DMS 273 (cell line): Measurements from ENCODE around the gene APCDD1L.
"Not testable (repeated sequence)": the region's sequence is repeated elsewhere in the genome, so short reads cannot be mapped to it uniquely, and the experiment has no call there.

Experiments
- DNase-seq: peaks from one replicate; lab custom pipeline; 2025; ENCODE audit not compliant: unreplicated experiment; lab: John Stamatoyannopoulos, UW

APCDD1L gene

DNA sequence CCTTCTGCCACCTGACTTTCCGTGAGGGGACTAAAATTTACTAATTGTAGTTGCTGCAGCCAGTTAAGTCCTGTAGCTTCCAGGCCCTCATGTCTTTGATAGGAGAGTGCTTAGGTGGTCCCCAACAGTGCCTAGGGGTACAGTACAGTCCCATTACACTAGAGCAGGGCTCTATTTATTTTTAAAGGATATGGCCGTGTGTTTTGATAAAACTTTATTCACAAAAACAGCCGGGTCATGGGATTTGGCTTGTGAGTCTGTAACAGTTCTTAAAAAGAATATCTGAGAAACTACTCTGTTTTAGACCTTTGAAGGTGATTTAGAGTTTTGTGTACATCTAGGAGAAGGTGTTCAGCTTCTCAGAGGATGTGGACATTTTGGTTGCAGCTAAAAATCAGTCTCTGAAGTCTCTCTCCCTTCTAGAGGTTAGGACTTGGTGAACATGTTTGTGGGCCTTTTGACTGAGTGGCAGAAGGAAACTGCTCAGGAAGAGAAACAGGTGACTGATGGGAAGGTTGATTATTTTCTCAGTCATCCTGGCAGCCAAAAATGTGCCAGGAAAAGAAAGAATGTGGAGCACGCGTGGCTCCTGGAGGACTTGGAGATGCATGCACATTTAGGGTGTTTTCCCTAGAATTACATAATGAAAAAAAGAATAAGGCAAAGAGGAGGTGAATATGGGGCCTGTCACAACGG, 68.8 kb downstream of the APCDD1L start:
- DNase-seq = no peak

DNA sequence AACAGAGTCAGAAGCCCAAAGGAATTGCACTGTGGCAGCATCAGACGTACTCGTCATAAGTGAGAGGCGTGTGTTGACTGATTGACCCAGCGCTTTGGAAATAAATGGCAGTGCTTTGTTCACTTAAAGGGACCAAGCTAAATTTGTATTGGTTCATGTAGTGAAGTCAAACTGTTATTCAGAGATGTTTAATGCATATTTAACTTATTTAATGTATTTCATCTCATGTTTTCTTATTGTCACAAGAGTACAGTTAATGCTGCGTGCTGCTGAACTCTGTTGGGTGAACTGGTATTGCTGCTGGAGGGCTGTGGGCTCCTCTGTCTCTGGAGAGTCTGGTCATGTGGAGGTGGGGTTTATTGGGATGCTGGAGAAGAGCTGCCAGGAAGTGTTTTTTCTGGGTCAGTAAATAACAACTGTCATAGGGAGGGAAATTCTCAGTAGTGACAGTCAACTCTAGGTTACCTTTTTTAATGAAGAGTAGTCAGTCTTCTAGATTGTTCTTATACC, 70.4 kb downstream of the APCDD1L start:
- DNase-seq = no peak

DNA sequence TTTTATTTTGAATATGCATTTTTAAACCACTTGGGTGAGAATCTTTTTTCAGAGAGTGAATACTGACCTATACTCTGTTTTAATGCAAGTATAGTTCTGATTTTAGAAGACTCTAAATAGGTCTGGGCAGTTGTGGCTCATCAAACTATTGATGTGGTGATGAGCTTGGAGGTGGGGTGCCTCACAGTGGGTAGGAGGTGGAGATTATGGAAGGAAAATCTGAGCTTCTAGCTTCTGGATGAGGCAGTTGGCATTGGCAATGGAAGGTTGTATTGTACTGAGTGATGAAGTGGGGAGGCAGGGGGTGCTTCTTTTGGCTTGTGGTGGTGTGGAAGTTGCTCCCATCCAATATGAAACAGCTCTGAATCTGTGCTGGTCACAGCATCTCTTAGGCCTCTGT, 73.5 kb downstream of the APCDD1L start:
- DNase-seq = no peak

DNA sequence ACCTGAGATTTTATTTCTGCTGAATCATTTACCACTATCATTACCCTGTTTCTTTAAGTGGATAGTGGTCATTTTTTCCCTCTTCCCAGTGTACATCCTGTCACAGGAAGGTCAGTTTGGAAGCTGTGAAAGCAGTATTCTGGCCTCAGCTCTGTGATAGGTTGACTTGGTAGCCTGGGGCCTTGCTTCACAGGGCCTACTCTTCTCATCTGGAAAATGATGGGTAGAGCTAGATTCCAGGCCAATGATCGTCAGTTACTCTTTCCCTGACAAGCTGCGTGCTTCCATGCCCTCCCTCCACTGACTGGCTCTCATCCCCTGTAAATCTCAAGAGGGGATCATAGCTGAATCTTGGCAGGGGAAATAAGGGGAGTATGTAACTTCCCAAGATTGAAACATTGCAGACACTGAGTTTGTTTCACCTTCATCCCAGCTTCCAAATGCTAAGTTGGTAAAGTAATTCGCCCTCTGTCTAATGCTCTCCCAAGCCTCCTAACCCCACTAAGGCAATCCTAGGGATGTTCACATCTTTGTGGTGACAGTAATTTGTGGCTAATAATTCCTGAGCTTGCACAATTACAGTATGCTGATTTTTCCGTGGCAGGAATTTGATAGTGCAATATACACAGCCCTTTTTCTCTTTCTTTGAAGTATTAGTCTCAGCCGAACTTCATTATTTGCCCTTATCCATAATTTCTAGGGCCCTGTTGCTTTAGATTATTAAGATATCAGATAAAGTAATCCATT, 75.0 kb downstream of the APCDD1L start:
- DNase-seq = no peak

DNA sequence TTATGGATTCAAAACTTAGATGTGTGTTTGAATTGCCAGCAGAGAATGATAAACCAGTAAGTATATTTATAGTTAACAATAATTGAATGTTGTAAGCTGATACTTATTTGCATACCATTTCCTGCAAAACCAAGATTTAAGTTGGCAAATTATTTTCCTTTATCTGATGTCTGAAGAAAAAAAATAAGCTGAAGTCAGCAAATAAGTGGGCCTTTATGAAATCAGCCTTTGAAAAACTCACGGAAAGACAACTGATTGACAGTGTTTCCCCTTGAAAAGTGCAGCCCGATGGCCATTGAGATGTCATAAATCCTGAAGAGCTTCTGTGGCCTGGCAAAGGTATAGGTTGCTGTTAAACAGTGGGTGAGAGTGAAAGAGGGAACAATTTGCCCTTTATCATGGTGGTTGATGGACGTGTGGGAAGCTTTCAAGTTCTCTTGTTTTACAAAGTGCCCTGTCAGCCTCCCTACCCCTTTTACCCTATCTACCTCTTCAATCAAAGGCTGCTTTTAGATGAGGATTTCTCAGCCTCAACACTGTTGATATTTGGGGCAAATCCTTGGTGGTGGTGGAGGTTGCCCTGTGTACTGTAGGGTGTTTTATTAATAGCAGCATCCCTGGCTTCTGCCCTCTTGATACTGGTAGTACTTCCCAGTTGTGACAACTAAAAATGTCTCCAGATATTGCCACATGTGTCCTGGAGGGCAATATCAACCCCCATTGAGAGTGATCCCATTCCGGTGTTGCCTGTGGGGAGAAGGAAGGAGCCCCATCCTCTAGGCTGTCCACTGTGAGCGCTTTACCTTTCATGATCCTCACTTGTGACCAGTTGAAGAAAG, 76.0 kb downstream of the APCDD1L start:
- no peak for DNase-seq

DNA sequence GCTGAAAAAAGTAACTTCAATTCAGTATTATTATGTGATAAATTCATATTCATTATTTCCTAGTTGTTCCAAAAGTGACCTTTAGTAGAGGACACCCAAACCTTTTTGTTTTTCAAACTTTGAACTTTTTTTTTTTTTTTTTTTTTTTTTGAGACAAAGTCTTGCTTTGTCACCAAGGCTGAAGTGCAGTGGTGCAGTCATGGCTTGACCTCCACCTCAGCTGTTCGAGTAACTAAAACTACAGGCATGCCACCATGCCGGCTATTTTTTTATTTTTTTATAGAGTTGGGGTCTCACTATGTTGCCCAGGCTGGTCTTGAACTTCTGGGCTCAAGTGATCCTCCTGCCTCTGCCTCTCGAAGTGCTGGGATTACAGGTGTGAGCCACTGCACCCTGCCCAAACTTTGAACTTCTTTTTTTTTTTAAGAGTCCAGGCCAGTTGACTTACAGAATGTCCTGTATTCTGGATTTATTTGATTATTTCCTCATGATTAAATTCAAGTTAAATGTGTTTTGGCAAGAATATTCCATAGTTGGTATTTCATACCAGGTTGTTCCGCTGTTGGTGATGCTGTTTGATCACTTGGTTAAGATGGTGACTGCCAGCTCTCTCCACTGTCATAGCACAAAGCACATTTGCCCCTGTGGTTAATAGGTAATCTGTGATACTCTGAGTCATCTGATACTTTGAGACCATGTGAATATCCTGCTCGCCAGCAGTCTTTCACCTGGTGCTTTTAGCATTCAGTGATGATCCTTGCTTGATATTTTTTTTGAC, 78.1 kb downstream of the APCDD1L start:
- DNase-seq = no peak

DNA sequence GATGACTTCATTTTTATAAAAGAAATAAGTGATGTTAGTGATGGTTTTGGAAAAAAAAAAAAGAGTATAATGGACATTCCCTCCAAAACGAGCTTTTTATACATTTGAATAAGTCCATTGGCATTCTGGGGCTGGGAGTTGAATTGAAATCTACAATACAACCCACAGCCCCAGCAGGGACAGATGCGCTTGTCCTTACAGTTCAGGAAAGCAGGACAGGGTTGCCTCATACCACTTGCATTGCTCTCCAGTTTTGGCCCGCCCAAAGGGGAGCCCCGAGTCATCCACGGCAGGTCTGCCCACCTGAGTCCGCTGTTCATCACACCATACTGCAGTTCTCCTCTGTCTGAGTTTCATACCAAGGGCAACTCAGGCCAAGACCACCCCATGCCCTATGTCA, 80.0 kb downstream of the APCDD1L start:
- no peak for DNase-seq

DNA sequence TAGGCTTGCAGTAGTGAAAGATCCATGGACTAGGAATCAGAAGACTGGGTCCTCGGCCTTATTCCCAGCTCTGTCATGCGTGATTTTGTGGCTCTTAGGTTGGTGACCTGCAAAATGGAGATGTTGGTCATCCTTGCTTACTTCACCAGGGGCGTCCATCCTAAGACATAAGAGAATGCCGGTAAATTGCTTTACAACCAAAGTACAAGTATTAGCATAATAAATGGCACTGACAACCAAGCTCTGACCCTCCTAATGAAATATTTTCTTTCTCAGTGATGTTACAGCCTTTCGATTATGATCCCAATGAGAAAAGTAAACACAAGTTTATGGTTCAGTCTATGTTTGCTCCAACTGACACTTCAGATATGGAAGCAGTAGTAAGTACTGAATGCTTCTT, 80.9 kb downstream of the APCDD1L start:
- no peak for DNase-seq

DNA sequence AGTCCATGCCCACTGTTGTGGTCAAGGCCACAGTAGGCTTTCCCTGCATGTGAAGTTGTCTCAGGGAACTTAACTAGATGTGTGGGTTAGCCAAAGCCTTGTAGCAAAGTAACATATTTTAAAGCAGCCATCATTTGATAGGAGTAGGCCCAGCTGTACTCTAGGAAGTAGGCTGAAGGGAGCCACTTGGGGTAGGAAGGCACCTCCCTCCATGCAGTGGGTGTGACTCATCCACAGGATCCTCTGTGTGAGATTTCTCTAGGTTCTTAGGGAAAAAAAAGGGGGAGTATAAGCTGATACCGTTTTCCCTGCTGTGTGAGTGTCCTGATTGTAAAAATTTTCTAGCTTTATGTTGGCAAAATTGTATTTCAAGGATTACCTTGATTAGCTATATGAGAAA, 81.4 kb downstream of the APCDD1L start:
- DNase-seq = no peak

DNA sequence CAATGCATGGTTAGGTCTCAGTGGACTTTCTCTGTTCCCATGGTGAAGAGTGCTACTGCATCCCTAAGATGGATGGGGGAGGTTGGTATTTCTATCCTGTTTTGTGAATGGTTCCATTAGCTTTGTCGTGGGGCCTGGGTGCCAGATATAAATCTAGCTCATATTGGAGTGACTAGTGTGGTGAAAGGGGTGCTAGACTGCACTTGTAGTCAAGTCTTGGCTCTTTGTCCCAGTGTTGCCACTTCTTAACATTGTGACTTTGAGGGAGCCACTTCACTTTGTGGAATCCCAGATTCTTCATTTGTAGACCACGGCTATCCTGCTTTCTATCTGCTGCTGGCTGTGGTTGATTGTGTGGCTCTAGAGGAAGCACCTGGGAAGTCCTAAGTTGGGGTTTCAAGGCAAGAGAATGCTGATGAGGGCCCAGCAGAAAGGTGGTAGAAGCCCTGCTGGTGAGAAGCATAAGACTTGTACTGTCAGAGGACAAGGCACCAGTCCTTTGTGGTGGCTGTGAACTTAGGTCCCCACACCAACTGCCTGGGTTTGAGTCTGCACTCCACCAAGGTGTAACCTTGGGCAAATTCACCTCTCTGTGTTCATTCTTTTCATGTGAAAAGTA, 82.1 kb downstream of the APCDD1L start:
- no peak for DNase-seq

DNA sequence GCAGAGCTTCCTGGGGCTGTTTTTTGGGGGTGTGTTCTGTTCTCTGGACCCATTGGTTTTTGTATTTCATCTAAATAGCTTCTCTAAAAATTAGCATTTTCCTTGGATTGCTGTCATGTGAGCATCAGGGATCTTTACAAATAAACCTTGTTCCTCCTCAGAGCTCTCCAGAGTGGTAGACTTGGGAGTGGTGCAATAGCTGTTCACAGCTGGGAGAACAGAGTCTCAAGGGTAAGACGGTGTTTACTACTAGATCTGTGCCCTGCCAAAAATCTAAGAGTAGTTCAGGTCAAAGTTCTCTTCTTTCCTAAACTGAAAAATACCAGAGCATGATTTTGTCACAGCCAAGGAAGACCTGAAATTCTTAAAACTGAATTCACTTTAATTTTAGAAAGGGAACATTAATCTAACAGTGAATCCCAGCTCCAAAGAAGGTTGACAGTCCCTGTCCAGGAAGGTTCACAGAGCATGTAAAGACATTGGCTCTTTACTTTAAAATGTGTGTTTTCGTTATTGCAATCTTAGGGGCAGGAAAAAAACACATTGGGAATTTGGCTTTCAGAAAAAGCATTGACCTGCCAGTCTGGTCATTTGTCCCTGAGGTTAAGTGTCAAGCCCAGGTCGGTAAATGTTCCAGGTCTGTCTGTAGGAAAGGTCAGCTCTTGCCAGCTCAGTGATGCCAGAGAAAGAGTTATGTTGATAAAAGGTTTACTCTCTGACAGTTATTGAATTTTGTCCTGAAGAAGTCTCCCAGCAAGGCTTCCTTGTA, 82.8 kb downstream of the APCDD1L start:
- DNase-seq = no peak

DNA sequence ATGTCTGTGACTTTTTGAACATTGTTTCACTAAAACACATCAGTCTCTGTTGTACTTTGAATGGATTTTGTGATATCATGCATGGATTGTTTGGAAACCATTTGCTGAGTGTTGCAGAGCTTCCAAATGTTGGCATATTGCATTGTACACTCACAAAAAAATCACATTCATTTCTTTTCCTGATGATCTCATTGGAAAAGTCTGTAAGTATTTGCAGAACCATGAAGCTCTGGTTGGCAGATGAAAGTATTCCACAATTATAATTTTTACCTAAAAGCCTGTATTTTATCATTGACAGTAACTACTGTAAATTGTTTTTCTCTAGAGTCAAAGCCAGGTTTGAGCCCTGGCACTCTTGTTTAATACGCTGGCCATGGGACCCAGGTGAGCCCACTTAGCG, 84.1 kb downstream of the APCDD1L start:
- DNase-seq = no peak

DNA sequence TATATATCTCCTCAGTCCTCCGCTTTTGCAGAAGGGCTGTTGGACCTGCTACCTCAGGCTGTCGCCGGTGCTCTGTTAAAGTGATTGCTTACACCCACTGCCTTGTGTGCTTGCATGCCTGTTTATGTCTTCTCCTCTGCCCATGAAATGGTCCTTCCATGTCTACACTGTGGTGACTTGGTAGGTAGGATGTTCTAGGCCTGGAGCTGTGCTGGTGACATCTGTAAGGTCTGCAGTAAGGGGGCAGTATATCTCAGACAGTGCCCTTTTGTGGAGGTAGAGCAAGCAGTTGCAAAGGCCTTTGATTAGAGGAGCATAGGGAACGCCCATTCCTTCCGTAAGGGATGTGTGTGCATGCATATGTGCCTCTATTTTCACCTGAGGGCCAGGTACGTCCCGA, 85.9 kb downstream of the APCDD1L start:
- no peak for DNase-seq

DNA sequence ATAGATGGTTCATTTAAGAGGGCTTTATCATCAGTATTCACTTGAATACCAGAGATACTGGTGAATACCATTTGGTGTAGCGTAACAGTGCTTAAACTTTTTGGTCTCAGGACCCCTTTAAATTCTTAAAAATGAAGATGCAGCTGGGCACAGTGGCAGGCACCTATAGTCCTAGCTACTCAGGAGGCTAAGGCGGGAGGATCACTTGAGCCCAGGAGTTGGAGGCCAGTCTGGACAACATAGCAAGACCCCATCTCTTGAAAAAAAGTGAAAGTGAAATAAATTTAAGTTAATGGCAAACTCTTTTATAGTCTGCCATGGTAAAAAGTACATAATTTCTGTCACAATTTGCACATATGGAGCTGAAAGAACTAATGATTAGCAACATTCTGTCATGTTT, 86.8 kb downstream of the APCDD1L start:
- DNase-seq = no peak

DNA sequence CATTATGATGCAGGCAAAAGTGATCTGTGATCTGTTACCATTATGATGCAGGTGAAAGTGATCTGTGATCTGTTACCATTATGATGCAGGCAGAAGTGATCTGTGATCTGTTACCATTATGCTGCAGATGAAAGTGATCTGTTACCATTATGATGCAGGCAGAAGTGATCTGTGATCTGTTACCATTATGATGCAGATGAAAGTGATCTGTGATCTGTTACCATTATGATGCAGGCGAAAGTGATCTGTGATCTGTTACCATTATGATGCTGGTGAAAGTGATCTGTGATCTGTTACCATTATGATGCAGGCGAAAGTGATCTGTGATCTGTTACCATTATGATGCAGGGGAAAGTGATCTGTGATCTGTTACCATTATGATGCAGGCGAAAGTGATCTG, 87.6 kb downstream of the APCDD1L start:
- DNase-seq = not testable (repeated sequence)

DNA sequence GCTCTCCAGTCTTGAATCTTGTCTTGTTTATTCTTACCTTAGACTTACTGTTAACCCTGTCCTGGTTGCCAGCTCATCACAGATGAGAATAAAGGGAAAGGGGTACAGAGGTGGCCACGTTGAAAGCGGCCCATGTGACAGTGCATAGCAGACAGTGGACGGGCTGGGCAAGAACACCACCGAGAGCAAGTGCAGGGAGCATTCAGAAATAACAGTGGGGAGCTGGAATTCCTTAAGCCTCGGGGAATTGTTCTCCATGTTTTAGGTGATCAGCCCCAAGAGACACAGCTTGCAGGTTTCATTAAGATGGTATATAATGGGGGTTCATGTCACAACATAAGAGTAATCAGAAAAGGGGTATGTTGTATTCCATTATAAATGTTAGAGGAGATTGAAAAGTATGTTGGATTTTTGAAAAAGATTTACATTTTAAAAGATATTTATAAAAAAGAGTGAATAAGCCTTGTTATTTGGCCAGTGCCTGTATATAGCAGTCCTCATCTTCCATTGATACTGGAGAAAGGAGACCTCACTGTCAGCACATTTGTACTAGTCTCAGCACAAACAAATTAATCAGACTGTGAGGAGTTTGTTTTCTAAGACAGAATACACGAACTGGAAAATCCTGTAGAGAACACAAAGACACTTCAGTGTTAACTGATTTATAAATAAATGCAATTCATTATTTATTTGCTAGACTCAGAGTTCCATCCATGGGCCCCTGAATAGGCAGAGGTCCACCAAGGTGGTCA, 90.8 kb downstream of the APCDD1L start:
- no peak for DNase-seq

DNA sequence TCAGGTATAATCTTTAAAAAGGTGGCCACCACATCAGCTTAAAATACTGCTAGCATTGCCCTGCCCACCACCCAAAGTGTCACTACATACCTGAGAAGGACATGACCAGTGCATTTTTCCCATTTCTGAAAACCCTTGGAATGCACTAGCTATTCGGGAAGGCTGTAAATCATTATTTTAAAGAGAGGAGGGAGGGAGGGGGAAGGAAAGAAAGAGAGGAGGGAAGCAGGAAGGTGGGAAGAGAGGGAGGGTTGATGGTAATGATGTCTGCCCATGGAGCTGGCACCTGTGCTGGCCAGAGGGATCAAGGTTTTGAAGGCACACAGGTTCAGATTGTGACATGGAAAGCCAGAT, 93.7 kb downstream of the APCDD1L start:
- DNase-seq = no peak

DNA sequence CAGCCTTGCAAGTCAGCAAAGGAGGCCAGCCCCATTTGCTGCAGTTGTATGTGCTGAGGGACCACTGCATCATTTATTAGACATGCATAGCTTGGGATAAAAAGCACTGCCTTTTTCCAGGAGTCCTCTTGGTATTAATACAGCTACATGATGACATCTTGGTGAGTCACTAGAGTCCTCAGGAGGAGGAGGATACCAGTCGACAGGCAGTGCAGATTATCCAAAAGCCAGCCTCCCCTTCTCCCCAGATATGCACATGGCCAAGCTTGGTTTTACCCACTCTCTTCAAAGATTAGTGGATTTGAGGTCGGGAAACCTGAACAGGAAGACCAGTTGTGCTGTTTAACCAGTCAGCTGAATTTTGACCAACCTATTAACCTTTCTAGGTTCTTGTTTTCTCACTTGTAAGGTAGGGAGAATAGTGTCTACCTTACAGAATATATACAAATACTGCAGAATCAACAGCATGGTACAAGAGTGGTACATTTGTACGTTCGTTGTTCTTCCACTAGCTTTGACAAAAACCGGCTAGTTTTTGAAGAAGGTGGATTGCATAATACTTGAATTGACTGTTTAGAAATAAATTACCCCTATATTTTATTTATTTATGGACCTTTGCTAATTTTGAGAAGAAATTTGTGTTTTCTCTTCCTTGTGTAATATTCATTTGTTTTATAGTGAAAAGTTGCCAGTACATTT, 94.3 kb downstream of the APCDD1L start:
- DNase-seq = no peak
